GM23248 (cell line): ENCODE measurements around the gene RFX8. TPM values are rescaled to one million over a fixed set of nuclear protein-coding genes. Genes with fewer than 3 reads are reported as not detected.

ENCODE experiments used
- DNase-seq: peaks from one replicate; pipeline ENCODE4 v3.0.0-alpha.2; 2015
- H2AFZ ChIP-seq: fragments of 200-600 bp; sonication (generic); 2 replicates; pipeline ENCODE4 v1.6.1; 2016; ENCODE audit warnings: antibody characterized with exemption
- H3F3A ChIP-seq: fragments of 200-600 bp; sonication (generic); 2 replicates; pipeline ENCODE4 v1.6.1; 2016; ENCODE audit warnings: mild to moderate bottlenecking, antibody characterized with exemption, mixed run types; ENCODE audit not compliant: insufficient read depth
- H3K27ac ChIP-seq: fragments of 200-600 bp; sonication (generic); 2 replicates; pipeline ENCODE4 v1.5.1; 2016; ENCODE audit warnings: mild to moderate bottlenecking
- H3K27me3 ChIP-seq: fragments of 200-600 bp; sonication (generic); replicated peaks from 2 replicates; pipeline ENCODE4 v1.6.1; 2016; ENCODE audit warnings: mild to moderate bottlenecking; ENCODE audit not compliant: insufficient read depth
- H3K36me3 ChIP-seq: fragments of 200-600 bp; sonication (generic); 2 replicates; pipeline ENCODE4 v1.6.1; 2016; ENCODE audit warnings: low read depth, mild to moderate bottlenecking
- H3K4me1 ChIP-seq: fragments of 200-600 bp; sonication (generic); 2 replicates; pipeline ENCODE4 v1.6.1; 2016; ENCODE audit warnings: mild to moderate bottlenecking; ENCODE audit not compliant: insufficient read depth
- H3K4me2 ChIP-seq: fragments of 200-600 bp; sonication (generic); one replicate; pipeline ENCODE4 v1.6.1; 2016; ENCODE audit warnings: mild to moderate bottlenecking; ENCODE audit not compliant: unreplicated experiment
- H3K4me3 ChIP-seq: fragments of 200-600 bp; sonication (generic); 2 replicates; pipeline ENCODE4 v1.5.1; 2016; ENCODE audit warnings: mild to moderate bottlenecking
- H3K79me2 ChIP-seq: fragments of 200-600 bp; sonication (generic); 2 replicates; pipeline ENCODE4 v1.6.1; 2016; ENCODE audit warnings: mild to moderate bottlenecking; ENCODE audit not compliant: insufficient read depth
- H3K9ac ChIP-seq: fragments of 200-600 bp; sonication (generic); 2 replicates; pipeline ENCODE4 v1.6.1; 2016; ENCODE audit warnings: mild to moderate bottlenecking
- H3K9me2 ChIP-seq: fragments of 200-600 bp; sonication (generic); 2 replicates; pipeline ENCODE4 v1.6.1; 2016; ENCODE audit warnings: mixed run types, mild to moderate bottlenecking, moderate library complexity; ENCODE audit not compliant: insufficient read depth
- H3K9me3 ChIP-seq: fragments of 200-600 bp; sonication (generic); one replicate; pipeline ENCODE4 v1.6.1; 2017; ENCODE audit warnings: low read depth
- H4K20me1 ChIP-seq: fragments of 200-600 bp; sonication (generic); 2 replicates; pipeline ENCODE4 v1.6.0; 2016; ENCODE audit not compliant: insufficient read depth
- EZH2 ChIP-seq: fragments of 200-600 bp; sonication (generic); IDR thresholded peaks from 2 replicates; pipeline ENCODE4 v1.6.1; 2018; ENCODE audit warnings: antibody characterized with exemption, mild to moderate bottlenecking; ENCODE audit not compliant: insufficient read depth, poor library complexity, severe bottlenecking
- EZH2phosphoT487 ChIP-seq: fragments of 200-600 bp; sonication (generic); IDR thresholded peaks from 2 replicates; pipeline ENCODE4 v1.6.1; 2018; ENCODE audit warnings: antibody characterized with exemption, moderate library complexity, mild to moderate bottlenecking, low read depth; ENCODE audit not compliant: insufficient read depth
- WGBS, 2 experiments: methylation state at CpG; one replicate each; pipeline ENCODE4 v1.1.6; 2015 to 2017; ENCODE audit warnings: low lambda C conversion rate in 2 of 2, low coverage in 1 of 2; ENCODE audit errors: missing lambda C conversion rate in 2 of 2; 5-methylcytosine and 5-hydroxymethylcytosine counted together
- in situ Hi-C: fragments of 300-500 bp; cut with MboI; formaldehyde crosslinking; loops from 2 replicates; pipeline ENCODE4 v1.15.0; 2020
- polyA plus RNA-seq: library from polyadenylated mRNA; unstranded; fragments of >200 nt; fragmentation: Nextera tagmentation; extraction: Ambion mirVana; gene quantifications from 2 replicates; pipeline ENCODE4 v1.2.1, GENCODE V29; 2016
- total RNA-seq: library from RNA; depleted of rRNA; stranded (reverse); fragments of >200 nt; shearing (Covaris generic); gene quantifications from 2 replicates; pipeline ENCODE4 v1.2.3, GENCODE V29; 2014

RFX8 gene
- total and polyA plus RNA-seq, 2 experiments from 2014 or later, result 5.9 to 6.4 TPM

GRCh38 chr2:101386599-101387150 lies 88.2 kb downstream of the RFX8 start:
- peak overlapping the region; percentile 79 for H2AFZ ChIP-seq
- H3K9ac ChIP-seq, result no peak overlapping the region
- H3K4me1 ChIP-seq, result 0 out of 2 replicates have a peak, but pooled peaks cover 4% of the 10 kb centered on the region
- peaks cover 12% of the 10 kb centered on the region; the same call in 1 of the 2 replicates for H3F3A ChIP-seq
- in situ Hi-C loops, result no loop called here
- peaks cover 13% of the 10 kb centered on the region for H3K27me3 ChIP-seq
- H3K79me2 ChIP-seq, result no peaks in the 10 kb centered on the region
- no peak for TF ChIP-seq EZH2
- 0 out of 2 replicates have a peak, but pooled peaks cover 2% of the 10 kb centered on the region for H4K20me1 ChIP-seq
- no peaks in the 10 kb centered on the region for H3K9me2 ChIP-seq
- 2 to 3% methylated on average over 39 to 42 of the region's 45 CpGs for WGBS, 2 experiments
- H3K36me3 ChIP-seq, result no peaks in the 10 kb centered on the region
- peak overlapping the region; percentile 77 for H3K4me2 ChIP-seq
- peak overlapping the region; percentile 69 for H3K4me3 ChIP-seq
- no peak overlapping the region for H3K27ac ChIP-seq
- H3K9me3 ChIP-seq, result no peaks in the 10 kb centered on the region
- DNase-seq, result no peak

DNA sequence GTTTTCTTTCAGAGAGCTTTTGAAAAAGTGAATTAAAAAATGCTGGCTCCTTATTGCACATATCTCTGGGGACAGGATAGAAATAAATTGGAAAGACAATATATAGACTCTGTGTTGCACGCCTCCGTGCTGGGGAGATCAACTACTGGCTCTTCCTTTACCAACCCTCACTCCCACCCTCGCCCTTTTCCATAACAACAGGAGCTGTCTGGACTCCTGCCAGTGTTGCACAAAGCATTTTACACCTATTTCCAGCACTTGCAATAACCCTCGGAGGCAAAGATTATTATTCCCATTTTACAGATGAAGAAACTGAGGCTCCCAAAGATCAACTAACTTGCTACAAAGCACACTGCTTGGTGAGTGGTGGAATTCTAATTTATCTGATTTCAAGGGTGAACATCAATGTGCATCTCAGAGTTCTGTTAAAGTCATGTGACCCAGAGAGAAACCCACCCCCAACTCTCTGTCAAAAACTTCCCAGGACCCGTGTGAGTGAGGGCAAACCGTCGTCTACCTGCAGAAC lies 91.8 kb downstream of the RFX8 start:
- no peaks in the 10 kb centered on the region for H3K79me2 ChIP-seq
- H3K9ac ChIP-seq, result no peak overlapping the region
- 72 to 74% methylated on average over 7 of the region's 7 CpGs for WGBS, 2 experiments
- 0 out of 2 replicates have a peak, but pooled peaks cover 4% of the 10 kb centered on the region for H3K4me1 ChIP-seq
- no peaks in the 10 kb centered on the region for H3K9me3 ChIP-seq
- in situ Hi-C loops, result no loop called here
- peaks cover 5% of the 10 kb centered on the region; the same call in 1 of the 2 replicates for H3F3A ChIP-seq
- H3K36me3 ChIP-seq, result no peaks in the 10 kb centered on the region
- DNase-seq, result no peak
- no peaks in the 10 kb centered on the region for H4K20me1 ChIP-seq
- TF ChIP-seq EZH2 (no peak), EZH2phosphoT487 (no peak)
- no peak overlapping the region for H3K4me3 ChIP-seq
- no peak overlapping the region for H2AFZ ChIP-seq
- peaks cover 13% of the 10 kb centered on the region for H3K27me3 ChIP-seq
- H3K4me2 ChIP-seq, result no peak overlapping the region
- no peak overlapping the region for H3K27ac ChIP-seq
- H3K9me2 ChIP-seq, result no peaks in the 10 kb centered on the region

- Histone ChIP-seq H3K27me3 (peaks cover 13% of the 10 kb centered on the region), H3K4me3 (no peak overlapping the region), H3K36me3 (no peaks in the 10 kb centered on the region), H4K20me1 (no peaks in the 10 kb centered on the region), H3K9me3 (no peaks in the 10 kb centered on the region), H3F3A (no peaks in the 10 kb centered on the region), H3K9me2 (no peaks in the 10 kb centered on the region), H3K79me2 (no peaks in the 10 kb centered on the region), H3K27ac (no peak overlapping the region), H3K4me1 (no peaks in the 10 kb centered on the region), H3K9ac (no peak overlapping the region), H3K4me2 (no peak overlapping the region), H2AFZ (no peak overlapping the region)
- 93 to 95% methylated on average over 2 of the region's 2 CpGs for WGBS, 2 experiments
- in situ Hi-C loops, result no loop called here
- TF ChIP-seq EZH2phosphoT487, result no peak
- no peak for TF ChIP-seq EZH2
- DNase-seq, result no peak
Observed at GRCh38 chr2:101382442-101382841, 92.5 kb downstream of the RFX8 start.

DNA sequence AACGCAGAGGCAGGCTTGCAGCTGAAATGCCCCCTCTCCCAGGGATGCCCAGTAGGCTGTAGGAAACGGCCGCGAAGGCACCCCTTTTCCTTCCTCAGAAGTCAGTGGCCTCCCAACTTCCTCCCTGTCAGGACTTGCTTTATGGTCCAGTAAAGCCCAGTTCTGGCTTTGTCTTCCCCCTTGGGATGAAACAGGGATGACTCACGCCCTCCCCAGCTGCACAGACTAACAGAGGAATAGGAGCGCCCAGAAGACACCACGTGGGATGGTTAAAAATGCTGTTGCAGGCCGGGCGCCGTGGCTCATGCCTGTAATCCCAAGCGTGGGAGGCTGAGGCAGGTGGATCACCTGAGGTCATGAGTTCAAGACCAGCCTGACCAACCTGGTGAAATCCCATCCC lies 94.5 kb downstream of the RFX8 start:
- no peaks in the 10 kb centered on the region for H3K9me3 ChIP-seq
- no peak overlapping the region for H3K4me2 ChIP-seq
- 42 to 50% methylated on average over 11 of the region's 11 CpGs for WGBS, 2 experiments
- no peaks in the 10 kb centered on the region for H4K20me1 ChIP-seq
- in situ Hi-C loops, result no loop called here
- H3K4me1 ChIP-seq, result no peaks in the 10 kb centered on the region
- no peak overlapping the region for H2AFZ ChIP-seq
- no peaks in the 10 kb centered on the region for H3K9me2 ChIP-seq
- no peaks in the 10 kb centered on the region for H3F3A ChIP-seq
- TF ChIP-seq EZH2, result no peak
- TF ChIP-seq EZH2phosphoT487, result no peak
- H3K36me3 ChIP-seq, result no peaks in the 10 kb centered on the region
- no peaks in the 10 kb centered on the region; the same call in 1 of the 2 replicates for H3K27me3 ChIP-seq
- no peaks in the 10 kb centered on the region for H3K79me2 ChIP-seq
- H3K9ac ChIP-seq, result no peak overlapping the region
- H3K27ac ChIP-seq, result no peak overlapping the region
- peak; percentile 85 for DNase-seq
- H3K4me3 ChIP-seq, result no peak overlapping the region

DNA sequence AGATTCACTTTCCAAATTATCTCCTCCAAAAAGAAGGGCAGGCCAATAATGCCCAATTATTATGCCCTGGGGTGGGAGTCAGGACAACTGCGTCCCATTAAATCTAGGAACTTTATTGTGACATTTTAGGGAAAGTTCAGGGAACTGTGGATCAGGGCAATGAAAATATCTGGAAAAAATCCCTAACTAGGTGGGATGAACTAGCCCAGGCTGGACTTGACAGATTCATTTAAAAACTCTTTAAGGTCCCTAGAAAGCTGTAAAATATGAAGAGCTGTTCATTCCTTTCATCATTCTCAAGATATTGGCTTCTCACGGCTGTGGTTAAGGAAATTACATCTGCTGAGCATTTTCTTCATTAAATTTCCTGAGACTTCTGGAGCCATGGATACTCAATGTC lies 95.8 kb downstream of the RFX8 start:
- Histone ChIP-seq H4K20me1 (no peaks in the 10 kb centered on the region), H3K9me3 (no peaks in the 10 kb centered on the region), H3K27ac (no peak overlapping the region), H3K36me3 (no peaks in the 10 kb centered on the region), H3K9me2 (no peaks in the 10 kb centered on the region), H3K27me3 (no peaks in the 10 kb centered on the region; the same call in 1 of the 2 replicates), H3K4me2 (no peak overlapping the region), H3F3A (no peaks in the 10 kb centered on the region), H3K4me3 (no peak overlapping the region), H2AFZ (no peak overlapping the region), H3K9ac (no peak overlapping the region), H3K79me2 (no peaks in the 10 kb centered on the region), H3K4me1 (no peaks in the 10 kb centered on the region)
- 86 to 95% methylated on average over 2 of the region's 2 CpGs for WGBS, 2 experiments
- no peak for TF ChIP-seq EZH2
- no peak for TF ChIP-seq EZH2phosphoT487
- in situ Hi-C loops, result no loop called here
- no peak for DNase-seq
